Kidney (tissue), 14 donors: ENCODE measurements around the gene HSD3B7. TPM values are rescaled to one million over a fixed set of nuclear protein-coding genes. Genes with fewer than 3 reads are reported as not detected.

Experiments used
- DNase-seq, 5 donors: peaks; one replicate each; pipeline ENCODE4 v3.0.0-alpha.2; 2013 to 2020
- FAIRE-seq: peaks from 2 replicates; lab custom pipeline; 2012; peaks lifted over from hg19 to GRCh38; lab: Jason Lieb, UNC
- H3K27ac ChIP-seq, 2 donors: one replicate each; pipeline ENCODE4 v1.7.0; 2013; ENCODE audit warnings: low read depth in 2 of 2, low read length in 2 of 2, inconsistent platforms in 1 of 2
- H3K27me3 ChIP-seq: one replicate; pipeline ENCODE4 v1.7.1; 2013; ENCODE audit warnings: low read length, inconsistent platforms; ENCODE audit not compliant: control insufficient read depth, insufficient read depth
- H3K36me3 ChIP-seq, 3 donors: one replicate each; pipeline versions ENCODE4 v1.7.0 to v1.7.1; 2013; ENCODE audit warnings: low read length in 3 of 3, control low read depth in 1 of 3, inconsistent platforms in 1 of 3; ENCODE audit not compliant: insufficient read depth in 3 of 3, control insufficient read depth in 2 of 3
- H3K4me1 ChIP-seq, 3 donors: one replicate each; pipeline versions ENCODE4 v1.7.0 to v1.7.1; 2013; ENCODE audit warnings: low read length in 3 of 3, inconsistent platforms in 1 of 3, low read depth in 1 of 3; ENCODE audit not compliant: control insufficient read depth in 2 of 3, insufficient read depth in 2 of 3
- H3K4me3 ChIP-seq, 3 donors: one replicate each; pipeline versions ENCODE4 v1.7.0 to v1.8.1; 2013; ENCODE audit warnings: low read length in 3 of 3, control low read depth in 1 of 3, inconsistent platforms in 1 of 3
- H3K9ac ChIP-seq, 3 donors: one replicate each; pipeline versions ENCODE4 v1.7.0 to v1.7.1; 2013; ENCODE audit warnings: low read length in 3 of 3, control low read depth in 1 of 3, inconsistent platforms in 1 of 3
- H3K9me3 ChIP-seq, 3 donors: one replicate each; pipeline versions ENCODE4 v1.7.0 to v1.7.1; 2013; ENCODE audit warnings: low read length in 3 of 3, control low read depth in 1 of 3, inconsistent platforms in 1 of 3; ENCODE audit not compliant: control insufficient read depth in 2 of 3, insufficient read depth in 1 of 3
- CTCF ChIP-seq: IDR thresholded peaks from 3 replicates; pipeline ENCODE4 v1.5.1; 2012; ENCODE audit warnings: mild to moderate bottlenecking, moderate library complexity, borderline replicate concordance; ENCODE audit not compliant: insufficient read depth; ENCODE audit errors: extremely low read depth
- intact Hi-C: fragments of 100-400 bp; cut with DNase I; formaldehyde crosslinking; loops from one replicate; pipeline ENCODE4 v1.11.1; 2022
- polyA plus RNA-seq: library from polyadenylated mRNA; stranded (reverse); fragments of 350-450 nt; fragmentation: Illumina TruSeq; extraction: RNeasy Lipid Tissue Mini Kit (QIAGEN cat#74804); gene quantifications from one replicate; pipeline ENCODE4 v1.2.3, GENCODE V29; 2014; ENCODE audit warnings: low read depth, low replicate concordance; ENCODE audit not compliant: insufficient read depth
- total RNA-seq: library from RNA; stranded (reverse); fragmentation: NEBNext Ultra II Directional; extraction: Animal tissue kit (Norgen Biotek cat#: 25700); gene quantifications from one replicate; pipeline ENCODE4 v1.2.1, GENCODE V29; 2021
- donor health status: control.
- donor health status: control.
- donor health status: control.
- donor health status: control.
- donor health status: control.
- donor health status: DM: yes; HTN: yes; CAD: no.
- donor health status: Normal renal cell carcinoma (clear cell type).

Gene HSD3B7
- total and polyA plus RNA-seq, 2 donors from 2014 or later = 24.4 to 40.5 TPM

- Histone ChIP-seq H3K4me3 (no peak overlapping the region), H3K27me3 (no peaks in the 10 kb centered on the region), H3K36me3 (no peaks in the 10 kb centered on the region), H3K27ac (no peak overlapping the region), H3K9ac (no peak overlapping the region), H3K4me1 (peaks cover 0 to 34% (median 15%) of the 10 kb centered on the region in 3 donors), H3K9me3 (no peaks in the 10 kb centered on the region)
- FAIRE-seq (no peak), DNase-seq (peak in 4 of 5 donors; percentile 79 to 93 (median 88))
- peak; percentile 42 for TF ChIP-seq CTCF
- intact Hi-C loops = no loop called here
Observed at GRCh38 chr16:30953511-30954124, 31.4 kb upstream of the HSD3B7 start.

GRCh38 chr16:30954993-30955392, 30.0 kb upstream of the HSD3B7 start:
- no peak for TF ChIP-seq CTCF
- intact Hi-C loops = no loop called here

GRCh38 chr16:30956601-30957455, 28.2 kb upstream of the HSD3B7 start:
- no peak for TF ChIP-seq CTCF
- H3K36me3 ChIP-seq = peaks cover 11 to 28% (median 18%) of the 10 kb centered on the region in 3 donors
- H3K4me3 ChIP-seq = peak overlapping the region; percentile 66 to 89 (median 87)
- DNase-seq (peak; percentile 85 to 96 (median 90)), FAIRE-seq (no peak)
- peak overlapping the region; percentile 98 to 99 for H3K27ac ChIP-seq
- intact Hi-C loops = no loop called here
- H3K27me3 ChIP-seq = no peaks in the 10 kb centered on the region
- H3K9ac ChIP-seq = peak overlapping the region; percentile 83 to 98 (median 85)
- H3K4me1 ChIP-seq = peaks cover 0 to 23% (median 13%) of the 10 kb centered on the region in 3 donors
- no peaks in the 10 kb centered on the region for H3K9me3 ChIP-seq

More at GRCh38 chr16:30954993-30955392, 30.0 kb upstream of the HSD3B7 start:
- Histone ChIP-seq H3K27me3 (no peaks in the 10 kb centered on the region), H3K36me3 (peaks cover 3 to 11% (median 5%) of the 10 kb centered on the region in 3 donors), H3K9ac (no peak overlapping the region), H3K4me3 (no peak overlapping the region), H3K27ac (no peak overlapping the region), H3K4me1 (peaks cover 0 to 35% (median 21%) of the 10 kb centered on the region in 3 donors), H3K9me3 (no peaks in the 10 kb centered on the region)
- no peak for DNase-seq
- FAIRE-seq = no peak
